ENCODE data around the gene CEP70. TPM values are rescaled to one million over a fixed set of nuclear protein-coding genes. Genes with fewer than 3 reads are reported as not detected.
"Not testable (repeated sequence)": the region's sequence is repeated elsewhere in the genome, so short reads cannot be mapped to it uniquely, and the experiment has no call there.

The CEP70 gene
- total and polyA plus RNA-seq, 2 donors (not counting 1 experiment from before 2014, with no cell fraction given): 1.00 to 9.6 TPM

GRCh38 chr3:138497021-138497420 lies 97.0 kb downstream of the CEP70 start:
- TF ChIP-seq CTCF (IDR thresholded peaks at IDR 0.05) (no peak), EZH2 (IDR thresholded peaks at IDR 0.05; ENCODE audit: borderline replicate concordance, insufficient read depth, low read depth, low read length, poor library complexity, severe bottlenecking) (no peak)
- Histone ChIP-seq H3K79me2 (ENCODE audit: control insufficient read depth, insufficient read depth, low read length) (no peaks in the 10 kb centered on the region), H2AFZ (ENCODE audit: insufficient read depth, low read depth, low read length, poor library complexity, severe bottlenecking) (no peak overlapping the region), H3K36me3 (replicated peaks in 1 of 2; ENCODE audit: control extremely low read depth in 1 of 2, control insufficient read depth in 1 of 2, extremely low read depth in 1 of 2, insufficient read depth in 2 of 2, low read length in 1 of 2) (no peaks in the 10 kb centered on the region), H3K4me3 (ENCODE audit: control extremely low read depth in 1 of 5, extremely low read depth in 1 of 5, insufficient read depth in 1 of 5, low read depth in 2 of 5, low read length in 4 of 5) (no peak overlapping the region), H3K27ac (ENCODE audit: low read length in 2 of 2) (no peak overlapping the region), H4K20me1 (ENCODE audit: control insufficient read depth, insufficient read depth, low read length, poor library complexity, severe bottlenecking) (no peaks in the 10 kb centered on the region), H3K4me1 (ENCODE audit: control insufficient read depth in 2 of 2, insufficient read depth in 2 of 2, low read length in 2 of 2) (no peaks in the 10 kb centered on the region), H3K9ac (ENCODE audit: low read length) (no peak overlapping the region), H3K9me3 (ENCODE audit: control extremely low read depth in 1 of 3, control insufficient read depth in 2 of 3, insufficient read depth in 1 of 3, low read length in 2 of 3) (peaks cover 0 to 4% (median 0%) of the 10 kb centered on the region in 3 donors), H3K4me2 (replicated peaks; ENCODE audit: low read depth, low read length, poor library complexity, severe bottlenecking) (no peak overlapping the region), H3K27me3 (replicated peaks in 1 of 4; ENCODE audit: control extremely low read depth in 1 of 4, control insufficient read depth in 3 of 4, insufficient read depth in 4 of 4, low read length in 3 of 4) (no peaks in the 10 kb centered on the region)
- Mint-ChIP-seq H3K27ac (no peak overlapping the region), H3K9me3 (ENCODE audit: insufficient read depth) (peaks cover under 1% of the 10 kb centered on the region), H3K27me3 (no peaks in the 10 kb centered on the region), H3K4me1 (no peaks in the 10 kb centered on the region), H3K4me3 (no peak overlapping the region)
- intact Hi-C loops (cut with micrococcal nuclease): no loop called here
- DNase-seq: no peak
- POLR2A ChIA-PET: no interaction called here
- ATAC-seq (ENCODE audit: low read depth): no peak
- CTCF ChIA-PET: no interaction called here

GRCh38 chr3:138496436-138496835 lies 97.6 kb downstream of the CEP70 start:
- no peak overlapping the region for H3K4me2 ChIP-seq (replicated peaks; ENCODE audit: low read depth, low read length, poor library complexity, severe bottlenecking)
- intact Hi-C loops (cut with micrococcal nuclease): no loop called here
- WGBS (ENCODE audit: insufficient coverage): 90% methylated on average over 2 of the region's 2 CpGs
- no peak overlapping the region for H2AFZ ChIP-seq (ENCODE audit: insufficient read depth, low read depth, low read length, poor library complexity, severe bottlenecking)
- H3K36me3 ChIP-seq (replicated peaks in 1 of 2; ENCODE audit: control extremely low read depth in 1 of 2, control insufficient read depth in 1 of 2, extremely low read depth in 1 of 2, insufficient read depth in 2 of 2, low read length in 1 of 2): no peaks in the 10 kb centered on the region
- H3K9me3 ChIP-seq (ENCODE audit: control extremely low read depth in 1 of 3, control insufficient read depth in 2 of 3, insufficient read depth in 1 of 3, low read length in 2 of 3): peaks cover 0 to 4% (median 0%) of the 10 kb centered on the region in 3 donors
- no peaks in the 10 kb centered on the region for H4K20me1 ChIP-seq (ENCODE audit: control insufficient read depth, insufficient read depth, low read length, poor library complexity, severe bottlenecking)
- ChIA-PET CTCF (no interaction called here), POLR2A (no interaction called here)
- H3K4me1 ChIP-seq (ENCODE audit: control insufficient read depth in 2 of 2, insufficient read depth in 2 of 2, low read length in 2 of 2): no peaks in the 10 kb centered on the region
- DNase-seq (no peak), ATAC-seq (ENCODE audit: low read depth) (no peak)
- H3K79me2 ChIP-seq (ENCODE audit: control insufficient read depth, insufficient read depth, low read length): no peaks in the 10 kb centered on the region
- TF ChIP-seq EZH2 (IDR thresholded peaks at IDR 0.05; ENCODE audit: borderline replicate concordance, insufficient read depth, low read depth, low read length, poor library complexity, severe bottlenecking) (no peak), CTCF (IDR thresholded peaks at IDR 0.05) (no peak)
- no peak overlapping the region for H3K4me3 ChIP-seq (ENCODE audit: control extremely low read depth in 1 of 5, extremely low read depth in 1 of 5, insufficient read depth in 1 of 5, low read depth in 2 of 5, low read length in 4 of 5)
- no peaks in the 10 kb centered on the region for H3K27me3 Mint-ChIP-seq
- no peak overlapping the region for H3K9ac ChIP-seq (ENCODE audit: low read length)
- no peak overlapping the region for H3K4me3 Mint-ChIP-seq
- no peaks in the 10 kb centered on the region for H3K4me1 Mint-ChIP-seq
- no peaks in the 10 kb centered on the region for H3K27me3 ChIP-seq (replicated peaks in 1 of 4; ENCODE audit: control extremely low read depth in 1 of 4, control insufficient read depth in 3 of 4, insufficient read depth in 4 of 4, low read length in 3 of 4)
- no peak overlapping the region for H3K27ac ChIP-seq (ENCODE audit: low read length in 2 of 2)
- no peak overlapping the region for H3K27ac Mint-ChIP-seq
- peaks cover 3% of the 10 kb centered on the region for H3K9me3 Mint-ChIP-seq (ENCODE audit: insufficient read depth)

- H3K9ac ChIP-seq (ENCODE audit: low read length); H3K4me3 Mint-ChIP-seq; H3K4me1 ChIP-seq (ENCODE audit: control insufficient read depth in 2 of 2, insufficient read depth in 2 of 2, low read length in 2 of 2); H2AFZ ChIP-seq (ENCODE audit: insufficient read depth, low read depth, low read length, poor library complexity, severe bottlenecking); H4K20me1 ChIP-seq (ENCODE audit: control insufficient read depth, insufficient read depth, low read length, poor library complexity, severe bottlenecking); H3K36me3 ChIP-seq (replicated peaks in 1 of 2; ENCODE audit: control extremely low read depth in 1 of 2, control insufficient read depth in 1 of 2, extremely low read depth in 1 of 2, insufficient read depth in 2 of 2, low read length in 1 of 2); H3K27me3 ChIP-seq (replicated peaks in 1 of 4; ENCODE audit: control extremely low read depth in 1 of 4, control insufficient read depth in 3 of 4, insufficient read depth in 4 of 4, low read length in 3 of 4); H3K9me3 ChIP-seq (ENCODE audit: control extremely low read depth in 1 of 3, control insufficient read depth in 2 of 3, insufficient read depth in 1 of 3, low read length in 2 of 3); H3K4me1 Mint-ChIP-seq; H3K27me3 Mint-ChIP-seq; CTCF ChIA-PET; H3K4me3 ChIP-seq (ENCODE audit: control extremely low read depth in 1 of 5, extremely low read depth in 1 of 5, insufficient read depth in 1 of 5, low read depth in 2 of 5, low read length in 4 of 5); POLR2A ChIA-PET; DNase-seq; intact Hi-C loops (cut with micrococcal nuclease); ATAC-seq (ENCODE audit: low read depth); H3K27ac Mint-ChIP-seq; H3K27ac ChIP-seq (ENCODE audit: low read length in 2 of 2); H3K79me2 ChIP-seq (ENCODE audit: control insufficient read depth, insufficient read depth, low read length); H3K4me2 ChIP-seq (replicated peaks; ENCODE audit: low read depth, low read length, poor library complexity, severe bottlenecking); H3K9me3 Mint-ChIP-seq (ENCODE audit: insufficient read depth): not testable (repeated sequence)
- 100% methylated on average over 2 of the region's 3 CpGs for WGBS (ENCODE audit: insufficient coverage)
These were observed 98.4 kb downstream of the CEP70 start for GRCh38 chr3:138495638-138496037.

Data from B cell (primary cell).